Stimulated activated CD8-positive, alpha-beta memory T cell treated with anti-CD3 and anti-CD28 coated beads, Interleukin-4, amount 100 ng/mL, for 4 hours (primary cell): Measurements from ENCODE around the gene ASXL2.

ENCODE experiments used
- DNase-seq, 2 donors: peaks; one replicate each; pipeline ENCODE4 v3.0.0-alpha.2; 2020; ENCODE audit warnings: low read depth in 2 of 2, low spot score in 1 of 2

The ASXL2 gene

GRCh38 chr2:25808006-25808383 is 70.3 kb downstream of the ASXL2 start:
- no peak for DNase-seq

- no peak for DNase-seq
Measured at GRCh38 chr2:25806941-25807340, 71.3 kb downstream of the ASXL2 start.

GRCh38 chr2:25805987-25806386 is 72.3 kb downstream of the ASXL2 start:
- DNase-seq = no peak

GRCh38 chr2:25804338-25804737 is 73.9 kb downstream of the ASXL2 start:
- no peak for DNase-seq

GRCh38 chr2:25799301-25799700 is 79.0 kb downstream of the ASXL2 start:
- no peak for DNase-seq

GRCh38 chr2:25797620-25798488 is 80.4 kb downstream of the ASXL2 start:
- no peak for DNase-seq

GRCh38 chr2:25794544-25795276 is 83.6 kb downstream of the ASXL2 start:
- no peak for DNase-seq

- DNase-seq = no peak
Measured at GRCh38 chr2:25790074-25790790, 88.1 kb downstream of the ASXL2 start.

- DNase-seq = no peak
Measured at GRCh38 chr2:25788457-25788856, 89.8 kb downstream of the ASXL2 start.

- DNase-seq = no peak
Measured at GRCh38 chr2:25787020-25787419, 91.3 kb downstream of the ASXL2 start.

- no peak for DNase-seq
Measured at GRCh38 chr2:25784404-25784803, 93.9 kb downstream of the ASXL2 start.

GRCh38 chr2:25777077-25777476 is 101.2 kb downstream of the ASXL2 start:
- no peak for DNase-seq

GRCh38 chr2:25772078-25772477 is 106.2 kb downstream of the ASXL2 start:
- DNase-seq = no peak

- DNase-seq = no peak
Measured at GRCh38 chr2:25763575-25763974, 114.7 kb downstream of the ASXL2 start.

GRCh38 chr2:25760297-25760696 is 118.0 kb downstream of the ASXL2 start:
- DNase-seq = no peak

- no peak for DNase-seq
Measured at GRCh38 chr2:25758348-25758747, 119.9 kb downstream of the ASXL2 start.

GRCh38 chr2:25757906-25758305 is 120.4 kb downstream of the ASXL2 start:
- DNase-seq = no peak

GRCh38 chr2:25756536-25756935 is 121.8 kb downstream of the ASXL2 start:
- no peak for DNase-seq

- no peak for DNase-seq
Measured at GRCh38 chr2:25749676-25750075, 128.6 kb downstream of the ASXL2 start.

GRCh38 chr2:25744055-25744454 is 134.2 kb downstream of the ASXL2 start:
- no peak for DNase-seq

- no peak for DNase-seq
Measured at GRCh38 chr2:25743132-25743830, 135.0 kb downstream of the ASXL2 start.
